GM10248 (cell line): ENCODE measurements around the gene SLC22A14.

ENCODE experiments used
- CTCF ChIA-PET: fragments of 300-600 bp; sonication (Branson Sonifier 250); formaldehyde crosslinking; extraction: SDS; loops from one replicate; lab custom pipeline; 2021; ENCODE audit warnings: antibody characterized with exemption; lab: Yijun Ruan, JAX
- POLR2A ChIA-PET: fragments of 350-650 bp; sonication (Branson Sonifier 250); formaldehyde crosslinking; extraction: SDS; loops from one replicate; lab custom pipeline; 2020; ENCODE audit warnings: antibody characterized with exemption; lab: Yijun Ruan, JAX
- DNase-seq: peaks from one replicate; pipeline ENCODE4 v3.0.0; 2012; ENCODE audit errors: extremely low spot score
- TF ChIP-seq, protein P1 (sequence below): IDR thresholded peaks from 2 replicates; pipeline ENCODE4 v1.5.1; 2012; ENCODE audit warnings: mild to moderate bottlenecking, low read depth; ENCODE audit errors: extremely low read depth, missing control alignments, control extremely low read depth

The SLC22A14 gene

DNA sequence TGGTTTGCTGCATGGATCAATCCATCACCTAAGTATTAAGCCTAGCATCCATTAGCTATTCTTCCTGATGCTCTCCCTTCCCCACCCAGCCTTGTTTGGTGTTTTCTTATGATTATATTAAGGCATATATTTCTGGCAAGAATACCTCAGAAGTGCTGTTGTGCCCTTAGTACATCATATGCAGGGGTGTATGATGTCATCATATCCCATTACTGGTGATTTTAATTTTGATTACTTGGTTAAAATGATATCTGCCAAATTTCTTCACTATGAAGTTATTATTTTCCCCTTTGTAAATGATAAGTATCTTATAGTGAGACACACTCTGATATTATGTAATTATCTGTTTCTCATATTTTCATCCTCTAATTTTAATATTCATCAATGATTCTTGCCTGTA is 15.4 kb downstream of the SLC22A14 start:
- CTCF ChIA-PET: interaction anchor here (0.7 to 4.5 kb wide), 25 partner anchors 10 to 354 kb away, joined by 3 to 40 read pairs (median 5); partner anchors contain the start of genes ACAA1, MYD88, OXSR1 and SLC22A14
- TF ChIP-seq, protein P1, sequence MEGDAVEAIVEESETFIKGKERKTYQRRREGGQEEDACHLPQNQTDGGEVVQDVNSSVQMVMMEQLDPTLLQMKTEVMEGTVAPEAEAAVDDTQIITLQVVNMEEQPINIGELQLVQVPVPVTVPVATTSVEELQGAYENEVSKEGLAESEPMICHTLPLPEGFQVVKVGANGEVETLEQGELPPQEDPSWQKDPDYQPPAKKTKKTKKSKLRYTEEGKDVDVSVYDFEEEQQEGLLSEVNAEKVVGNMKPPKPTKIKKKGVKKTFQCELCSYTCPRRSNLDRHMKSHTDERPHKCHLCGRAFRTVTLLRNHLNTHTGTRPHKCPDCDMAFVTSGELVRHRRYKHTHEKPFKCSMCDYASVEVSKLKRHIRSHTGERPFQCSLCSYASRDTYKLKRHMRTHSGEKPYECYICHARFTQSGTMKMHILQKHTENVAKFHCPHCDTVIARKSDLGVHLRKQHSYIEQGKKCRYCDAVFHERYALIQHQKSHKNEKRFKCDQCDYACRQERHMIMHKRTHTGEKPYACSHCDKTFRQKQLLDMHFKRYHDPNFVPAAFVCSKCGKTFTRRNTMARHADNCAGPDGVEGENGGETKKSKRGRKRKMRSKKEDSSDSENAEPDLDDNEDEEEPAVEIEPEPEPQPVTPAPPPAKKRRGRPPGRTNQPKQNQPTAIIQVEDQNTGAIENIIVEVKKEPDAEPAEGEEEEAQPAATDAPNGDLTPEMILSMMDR: no peak
- POLR2A ChIA-PET: no interaction called here
- no peak for DNase-seq

DNA sequence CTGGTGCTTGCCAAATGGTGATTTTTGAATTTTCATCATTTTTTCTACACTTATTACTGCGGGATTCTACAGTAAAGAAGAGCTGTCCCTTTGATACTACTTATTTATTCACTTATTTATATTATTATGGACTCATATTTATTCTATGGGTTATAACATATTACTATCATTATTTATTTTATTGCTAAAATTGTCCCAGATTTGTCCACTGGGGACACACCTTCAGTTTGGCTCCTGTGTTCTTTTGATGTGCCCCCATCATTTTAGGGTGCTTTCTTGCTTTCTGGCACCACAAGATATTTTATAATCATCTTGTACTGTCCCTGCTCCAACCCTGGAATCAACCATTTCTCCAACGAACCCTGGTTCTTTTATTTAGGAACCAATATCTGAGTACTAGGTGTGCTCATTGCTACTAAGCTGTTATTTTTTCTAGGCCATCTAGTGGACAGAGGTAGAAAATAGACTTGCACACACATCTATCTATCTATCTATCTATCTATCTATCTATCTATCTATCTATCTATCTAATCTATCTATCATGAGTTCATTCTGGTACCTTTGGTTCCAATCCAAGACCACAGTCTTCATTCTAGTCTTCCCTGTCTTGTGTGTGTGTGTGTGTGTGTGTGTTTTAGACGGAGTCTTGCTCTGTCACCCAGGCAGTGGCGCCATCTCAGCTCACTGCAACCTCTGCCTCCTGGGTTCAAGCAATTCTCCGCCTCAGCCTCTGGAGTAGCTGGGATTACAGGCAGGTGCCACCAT is 16.0 kb downstream of the SLC22A14 start:
- ChIA-PET POLR2A (no interaction called here), CTCF (interaction anchor here (0.6 to 4.5 kb wide), 25 partner anchors 10 to 388 kb away, joined by 3 to 40 read pairs (median 5); partner anchors contain the start of genes ACAA1, MYD88, OXSR1 and SLC22A14)
- DNase-seq: peak; percentile 20
- TF ChIP-seq, protein P1: peak; percentile 38

DNA sequence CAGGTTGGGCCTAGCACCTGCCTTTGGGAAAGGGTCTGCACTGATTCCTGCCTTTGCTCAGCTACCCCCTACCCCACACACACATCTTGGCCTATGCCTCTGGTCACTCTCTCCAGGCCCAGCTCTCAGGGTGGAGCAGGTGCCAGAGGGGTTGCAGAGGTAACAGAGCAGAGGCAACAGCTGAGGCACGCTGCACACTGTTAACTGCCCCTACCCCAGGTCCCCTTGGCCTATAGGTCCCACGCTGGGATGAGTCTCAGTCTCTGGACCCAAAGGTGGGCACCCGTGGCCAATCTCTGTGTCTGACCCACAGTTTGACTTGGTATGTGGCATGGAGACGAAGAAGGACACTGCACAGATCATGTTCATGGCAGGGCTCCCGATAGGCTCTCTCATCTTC is 24.8 kb downstream of the SLC22A14 start:
- ChIA-PET CTCF (interaction anchor here (1.2 kb wide), 1 partner anchor 37 kb away, joined by 3 read pairs; no protein-coding TSS in a partner anchor), POLR2A (no interaction called here)
- TF ChIP-seq, protein P1: no peak
- DNase-seq: no peak

DNA sequence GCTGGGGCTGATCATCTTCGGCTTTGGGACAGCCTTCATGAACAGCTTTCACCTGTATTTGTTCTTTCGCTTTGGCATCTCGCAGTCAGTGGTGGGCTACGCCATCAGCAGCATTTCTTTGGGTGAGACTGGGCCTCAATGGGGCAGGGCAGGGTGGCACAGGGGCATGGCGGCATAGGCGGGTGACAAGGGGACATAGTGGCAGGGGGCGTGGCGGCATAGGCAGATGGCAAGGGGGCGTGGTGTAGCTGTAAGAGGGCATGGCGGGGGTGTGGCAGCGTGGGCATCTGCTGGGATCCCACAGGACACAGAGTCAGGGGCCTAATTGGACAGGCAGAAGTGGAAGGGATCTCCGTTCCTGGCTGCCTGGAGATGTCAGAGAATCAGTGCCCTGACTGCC is 25.5 kb downstream of the SLC22A14 start:
- ChIA-PET CTCF (interaction anchor here (1.2 kb wide), 1 partner anchor 36 kb away, joined by 3 read pairs; no protein-coding TSS in a partner anchor), POLR2A (no interaction called here)
- TF ChIP-seq, protein P1: no peak

DNA sequence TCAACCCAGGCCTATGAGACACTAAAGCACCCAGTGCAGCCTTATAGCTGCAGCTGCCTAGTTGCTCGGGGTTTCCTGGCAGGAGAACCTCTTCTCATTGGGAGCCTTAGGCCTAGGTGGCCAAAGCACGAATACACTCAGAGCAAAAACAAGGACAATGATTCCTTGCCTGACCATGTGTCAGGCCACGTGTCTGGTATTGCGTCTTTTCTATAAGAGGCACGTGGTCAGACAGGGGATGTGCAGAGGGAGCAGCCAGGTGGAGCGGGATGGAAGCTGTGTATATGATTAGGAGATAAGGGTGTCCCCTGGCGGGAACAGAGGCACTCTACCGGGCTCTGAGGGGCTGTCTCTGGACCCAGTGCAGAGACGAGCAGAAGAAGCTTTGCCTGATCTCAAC is 26.4 kb downstream of the SLC22A14 start:
- TF ChIP-seq, protein P1: no peak
- CTCF ChIA-PET: interaction anchor here (2.5 kb wide), 1 partner anchor 10 kb away, joined by 19 read pairs; no protein-coding TSS in a partner anchor
- no peak for DNase-seq
- POLR2A ChIA-PET: no interaction called here

More for the DNA sequence above, 25.5 kb downstream of the SLC22A14 start:
- no peak for DNase-seq

DNA sequence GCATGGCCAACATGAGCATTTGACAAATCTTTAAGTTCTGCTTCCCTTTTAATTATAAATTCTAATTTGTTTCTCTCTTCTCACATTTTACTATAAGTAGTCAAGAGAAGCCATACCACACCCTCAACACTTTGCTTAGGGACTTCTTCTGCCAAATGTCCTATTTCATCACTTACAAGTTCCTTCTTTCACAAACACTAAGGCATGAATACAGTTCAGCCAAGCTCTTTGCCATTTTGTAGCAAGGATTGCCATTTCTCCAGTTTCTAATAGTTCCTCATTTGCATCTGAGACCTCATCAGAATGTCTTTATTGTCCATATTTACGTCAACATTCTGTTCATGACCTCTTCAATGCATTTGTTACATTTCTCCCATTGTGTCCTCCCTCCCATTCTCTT is 29.4 kb downstream of the SLC22A14 start:
- no peak for DNase-seq
- ChIA-PET CTCF (no interaction called here), POLR2A (no interaction called here)
- TF ChIP-seq, protein P1: no peak
